ENCODE results near the gene ZMAT5. TPM values are rescaled to one million over a fixed set of nuclear protein-coding genes. Genes with fewer than 3 reads are reported as not detected.

The ZMAT5 gene
- polyA plus RNA-seq, 1 experiment = 16.4 TPM

DNA sequence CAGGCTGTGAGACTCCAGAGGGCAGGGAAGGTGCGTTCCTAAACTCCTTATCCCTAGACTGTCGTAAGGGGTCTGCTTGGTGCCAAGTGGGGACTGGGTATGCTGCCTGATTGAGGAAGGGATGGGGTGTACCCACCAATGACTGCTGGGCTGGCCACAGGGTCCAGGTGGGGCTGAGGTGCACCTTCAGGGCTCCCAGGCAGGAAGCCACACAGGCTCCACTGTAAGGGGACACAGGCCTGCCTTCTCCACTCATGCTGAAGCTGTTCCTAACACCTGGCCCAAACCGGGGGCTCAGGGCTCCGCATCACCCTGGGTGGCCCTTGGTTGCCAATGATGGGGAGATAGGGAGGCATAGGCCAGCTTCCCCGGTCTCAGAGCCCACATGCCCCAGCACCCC lies 26.6 kb downstream of the ZMAT5 start:
- DNase-seq (ENCODE audit: low read depth, low spot score) = no peak
- TF ChIP-seq, protein P1, sequence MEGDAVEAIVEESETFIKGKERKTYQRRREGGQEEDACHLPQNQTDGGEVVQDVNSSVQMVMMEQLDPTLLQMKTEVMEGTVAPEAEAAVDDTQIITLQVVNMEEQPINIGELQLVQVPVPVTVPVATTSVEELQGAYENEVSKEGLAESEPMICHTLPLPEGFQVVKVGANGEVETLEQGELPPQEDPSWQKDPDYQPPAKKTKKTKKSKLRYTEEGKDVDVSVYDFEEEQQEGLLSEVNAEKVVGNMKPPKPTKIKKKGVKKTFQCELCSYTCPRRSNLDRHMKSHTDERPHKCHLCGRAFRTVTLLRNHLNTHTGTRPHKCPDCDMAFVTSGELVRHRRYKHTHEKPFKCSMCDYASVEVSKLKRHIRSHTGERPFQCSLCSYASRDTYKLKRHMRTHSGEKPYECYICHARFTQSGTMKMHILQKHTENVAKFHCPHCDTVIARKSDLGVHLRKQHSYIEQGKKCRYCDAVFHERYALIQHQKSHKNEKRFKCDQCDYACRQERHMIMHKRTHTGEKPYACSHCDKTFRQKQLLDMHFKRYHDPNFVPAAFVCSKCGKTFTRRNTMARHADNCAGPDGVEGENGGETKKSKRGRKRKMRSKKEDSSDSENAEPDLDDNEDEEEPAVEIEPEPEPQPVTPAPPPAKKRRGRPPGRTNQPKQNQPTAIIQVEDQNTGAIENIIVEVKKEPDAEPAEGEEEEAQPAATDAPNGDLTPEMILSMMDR (IDR thresholded peaks at IDR 0.05; ENCODE audit: low read depth, low read length) = no peak
- no peaks in the 10 kb centered on the region for H3K27me3 ChIP-seq (ENCODE audit: control insufficient read depth, insufficient read depth, low read length)
- POLR2A ChIA-PET = no interaction called here
- H3K9me3 ChIP-seq (ENCODE audit: control insufficient read depth, insufficient read depth, low read length) = no peaks in the 10 kb centered on the region; the same call in 1 of the 2 replicates
- no peak overlapping the region for H3K4me3 ChIP-seq (ENCODE audit: low read depth, low read length)
- H3K27ac ChIP-seq (ENCODE audit: low read depth, low read length) = no peak overlapping the region
- CTCF ChIA-PET = no interaction called here

DNA sequence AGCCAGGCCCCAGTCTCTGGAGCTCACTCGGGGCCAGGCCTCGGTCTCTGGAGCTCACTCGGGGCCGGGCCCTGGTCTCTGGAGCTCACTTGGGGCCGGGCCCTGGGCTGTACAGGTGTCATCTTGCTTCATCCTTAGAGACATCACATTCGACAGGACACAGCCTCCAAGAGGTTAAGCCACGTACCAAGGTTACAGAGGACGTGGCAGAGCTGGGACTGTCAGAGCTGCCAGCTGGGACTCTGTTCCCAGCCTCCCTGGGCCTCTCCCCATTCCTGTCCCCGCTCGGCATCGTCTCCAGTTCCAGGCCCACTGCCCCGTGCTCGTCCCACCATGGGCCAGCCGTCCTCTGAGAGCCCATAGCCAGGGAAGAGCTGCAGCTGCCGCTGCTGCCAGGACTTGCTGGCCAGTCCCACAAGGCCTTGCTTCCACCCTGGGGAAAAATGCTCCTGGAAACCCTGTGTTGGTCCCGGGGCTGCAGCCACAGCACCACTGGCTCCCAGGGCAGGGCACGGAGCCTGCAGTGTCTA lies 27.4 kb downstream of the ZMAT5 start:
- no peaks in the 10 kb centered on the region; the same call in 1 of the 2 replicates for H3K9me3 ChIP-seq (ENCODE audit: control insufficient read depth, insufficient read depth, low read length)
- no peak overlapping the region for H3K4me3 ChIP-seq (ENCODE audit: low read depth, low read length)
- TF ChIP-seq, protein P1 (IDR thresholded peaks at IDR 0.05; ENCODE audit: low read depth, low read length) = no peak
- H3K27ac ChIP-seq (ENCODE audit: low read depth, low read length) = no peak overlapping the region
- DNase-seq (ENCODE audit: low read depth, low spot score) = no peak
- ChIA-PET POLR2A (no interaction called here), CTCF (no interaction called here)
- no peaks in the 10 kb centered on the region for H3K27me3 ChIP-seq (ENCODE audit: control insufficient read depth, insufficient read depth, low read length)

DNA sequence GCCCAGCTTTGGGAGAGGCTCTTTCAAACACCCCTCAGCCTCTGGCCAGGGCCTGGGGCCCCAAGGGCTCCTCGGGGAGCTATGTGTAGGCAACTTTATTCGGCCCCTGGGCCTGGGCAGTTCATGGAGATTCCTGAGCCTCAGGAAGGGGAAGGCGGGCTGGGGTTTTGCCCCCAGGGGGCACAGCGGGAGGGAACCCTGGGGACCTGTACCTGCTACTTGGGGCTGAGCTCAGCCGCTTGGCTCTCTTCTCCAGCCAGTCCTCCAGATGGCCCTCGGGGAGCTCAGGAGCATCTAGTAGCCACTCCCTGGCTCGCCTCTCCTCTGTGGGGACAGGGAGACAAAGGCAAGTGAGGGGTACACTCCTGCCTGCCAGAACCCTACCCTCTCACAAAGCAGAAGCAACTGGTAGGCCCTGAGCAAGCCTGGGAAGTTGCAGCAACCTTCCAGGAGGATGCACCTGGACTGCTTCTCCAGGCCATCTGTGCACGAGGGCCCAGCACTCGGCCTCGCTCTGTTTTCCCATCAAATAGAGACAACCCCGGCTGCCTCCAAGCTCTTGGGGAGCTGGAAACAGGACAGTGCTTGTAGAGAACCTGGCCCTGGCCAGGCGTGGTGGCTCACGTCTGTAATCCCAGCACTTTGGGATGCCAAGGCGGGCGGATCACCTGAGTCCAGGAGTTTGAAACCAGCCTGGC lies 28.5 kb downstream of the ZMAT5 start:
- Histone ChIP-seq H3K27ac (ENCODE audit: low read depth, low read length) (no peak overlapping the region), H3K27me3 (ENCODE audit: control insufficient read depth, insufficient read depth, low read length) (no peaks in the 10 kb centered on the region), H3K9me3 (ENCODE audit: control insufficient read depth, insufficient read depth, low read length) (no peaks in the 10 kb centered on the region; the same call in 1 of the 2 replicates), H3K4me3 (ENCODE audit: low read depth, low read length) (no peak overlapping the region)
- ChIA-PET CTCF (no interaction called here), POLR2A (no interaction called here)
- TF ChIP-seq, protein P1 (IDR thresholded peaks at IDR 0.05; ENCODE audit: low read depth, low read length) = no peak
- DNase-seq (ENCODE audit: low read depth, low spot score) = no peak

DNA sequence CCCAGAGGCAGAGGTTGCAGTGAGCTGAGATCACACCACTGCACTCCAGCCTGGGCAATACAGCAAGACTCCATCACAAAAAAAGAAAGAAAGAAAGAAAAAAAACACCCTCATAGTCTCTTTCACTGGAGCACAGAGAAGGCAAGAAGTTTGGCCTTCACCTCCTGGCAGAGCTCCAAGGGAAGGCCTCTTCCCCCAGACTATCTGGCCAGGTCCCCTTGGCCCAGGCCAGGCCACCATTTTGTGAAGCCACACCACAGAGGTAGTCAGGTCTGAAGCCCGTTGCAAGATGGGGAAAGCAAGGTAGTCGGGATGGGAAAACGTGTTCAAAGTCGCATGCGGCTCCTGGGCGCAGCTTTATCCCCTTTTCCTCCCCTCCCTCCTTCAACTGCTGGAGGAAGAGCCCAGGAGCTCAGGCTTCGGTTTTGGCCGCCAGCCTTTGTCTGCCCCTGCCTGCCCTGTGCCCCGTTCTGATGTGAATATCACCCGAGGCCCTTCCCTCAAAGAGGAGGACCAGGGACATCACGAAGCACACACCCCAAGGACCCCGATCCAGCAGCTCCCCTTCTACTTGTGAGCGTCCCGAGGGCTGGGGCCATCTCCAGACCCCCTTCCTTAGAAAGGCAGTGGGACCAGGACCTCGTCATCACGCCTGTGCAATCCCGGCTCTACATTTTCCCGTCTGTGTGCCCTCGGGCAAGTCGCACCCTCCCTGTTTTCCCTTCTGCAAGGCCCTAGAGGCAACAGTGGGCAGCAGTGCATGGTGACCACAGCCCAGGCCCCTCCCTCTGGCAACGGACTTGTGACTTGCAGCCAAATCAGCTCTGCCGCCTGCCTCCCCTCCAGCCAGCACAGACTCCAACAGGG lies 29.3 kb downstream of the ZMAT5 start:
- CTCF ChIA-PET = no interaction called here
- Histone ChIP-seq H3K27ac (ENCODE audit: low read depth, low read length) (no peak overlapping the region), H3K27me3 (ENCODE audit: control insufficient read depth, insufficient read depth, low read length) (no peaks in the 10 kb centered on the region), H3K9me3 (ENCODE audit: control insufficient read depth, insufficient read depth, low read length) (no peaks in the 10 kb centered on the region; the same call in 1 of the 2 replicates), H3K4me3 (ENCODE audit: low read depth, low read length) (no peak overlapping the region)
- TF ChIP-seq, protein P1 (IDR thresholded peaks at IDR 0.05; ENCODE audit: low read depth, low read length) = no peak
- POLR2A ChIA-PET = no interaction called here
- DNase-seq (ENCODE audit: low read depth, low spot score) = no peak

DNA sequence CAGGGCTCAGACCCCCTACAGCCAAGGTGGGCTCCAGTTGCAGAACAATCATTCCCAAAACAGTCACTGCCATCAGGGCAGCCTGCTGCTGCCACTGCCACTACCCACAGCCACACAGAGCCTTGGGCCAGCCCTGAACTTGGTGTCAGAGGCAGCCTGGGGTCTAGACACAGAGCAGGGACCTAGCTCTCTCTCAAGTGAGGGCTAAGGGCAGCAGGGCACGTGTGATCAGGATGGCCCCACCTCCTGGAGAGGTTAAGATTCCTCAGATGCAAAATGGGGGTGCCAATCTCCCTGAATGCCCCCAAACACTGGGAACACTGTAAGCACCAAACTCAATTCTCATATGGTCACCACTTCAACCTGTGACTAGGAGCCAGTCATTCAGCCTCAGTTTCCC lies 31.4 kb downstream of the ZMAT5 start:
- ChIA-PET POLR2A (no interaction called here), CTCF (no interaction called here)
- TF ChIP-seq, protein P1 (IDR thresholded peaks at IDR 0.05; ENCODE audit: low read depth, low read length) = no peak
- H3K9me3 ChIP-seq (ENCODE audit: control insufficient read depth, insufficient read depth, low read length) = no peaks in the 10 kb centered on the region; the same call in 1 of the 2 replicates
- H3K27ac ChIP-seq (ENCODE audit: low read depth, low read length) = no peak overlapping the region
- DNase-seq (ENCODE audit: low read depth, low spot score) = no peak
- no peak overlapping the region for H3K4me3 ChIP-seq (ENCODE audit: low read depth, low read length)
- H3K27me3 ChIP-seq (ENCODE audit: control insufficient read depth, insufficient read depth, low read length) = no peaks in the 10 kb centered on the region
